ENCODE data around the gene C6orf118. TPM values are rescaled to one million over a fixed set of nuclear protein-coding genes. Genes with fewer than 3 reads are reported as not detected.

The C6orf118 gene
- total and polyA plus RNA-seq, 8 donors = 0.31 to 1.3 TPM; not detected in 6

DNA sequence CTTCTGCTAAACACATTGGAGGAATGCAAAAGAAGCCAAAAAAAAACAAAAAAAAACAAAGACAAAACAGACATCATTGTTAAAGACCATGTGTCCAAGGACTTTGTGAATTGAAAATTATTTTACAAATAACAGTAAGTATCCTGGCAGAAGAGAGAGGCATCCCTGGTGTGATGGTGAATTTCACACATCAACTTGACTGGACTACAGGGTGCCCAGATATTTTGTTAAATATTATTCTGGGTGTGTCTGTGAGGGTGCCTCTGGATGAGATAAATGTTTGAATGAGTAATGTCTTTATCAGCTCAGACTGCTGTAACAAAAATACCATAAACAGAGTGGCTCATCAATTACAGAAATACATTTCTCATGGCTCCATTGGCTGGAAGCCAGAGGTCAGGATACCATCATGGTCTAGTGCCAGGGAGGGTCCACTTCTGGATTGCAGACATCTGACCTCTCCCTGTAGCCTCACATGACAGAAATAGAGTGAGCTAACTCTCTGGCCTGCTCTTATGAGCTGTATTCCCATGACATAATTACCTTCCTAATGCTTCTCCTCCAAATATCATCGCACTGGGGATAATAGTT is 12.2 kb upstream of the C6orf118 start:
- no peaks in the 10 kb centered on the region for H3K27me3 ChIP-seq
- intact Hi-C loops (cut with DNase I; ENCODE audit: low total_unique reads) = no loop called here
- no peaks in the 10 kb centered on the region for H3K4me1 ChIP-seq
- H3K36me3 ChIP-seq = no peaks in the 10 kb centered on the region
- WGBS, 5 donors = 64 to 90% (median 89%) methylated on average over 1 of the region's 1 CpG
- TF ChIP-seq POLR2A (IDR thresholded peaks at IDR 0.05) (no peak), EP300 (IDR thresholded peaks at IDR 0.05) (no peak), POLR2AphosphoS5 (IDR thresholded peaks at IDR 0.05) (no peak)
- TF ChIP-seq, protein P1, sequence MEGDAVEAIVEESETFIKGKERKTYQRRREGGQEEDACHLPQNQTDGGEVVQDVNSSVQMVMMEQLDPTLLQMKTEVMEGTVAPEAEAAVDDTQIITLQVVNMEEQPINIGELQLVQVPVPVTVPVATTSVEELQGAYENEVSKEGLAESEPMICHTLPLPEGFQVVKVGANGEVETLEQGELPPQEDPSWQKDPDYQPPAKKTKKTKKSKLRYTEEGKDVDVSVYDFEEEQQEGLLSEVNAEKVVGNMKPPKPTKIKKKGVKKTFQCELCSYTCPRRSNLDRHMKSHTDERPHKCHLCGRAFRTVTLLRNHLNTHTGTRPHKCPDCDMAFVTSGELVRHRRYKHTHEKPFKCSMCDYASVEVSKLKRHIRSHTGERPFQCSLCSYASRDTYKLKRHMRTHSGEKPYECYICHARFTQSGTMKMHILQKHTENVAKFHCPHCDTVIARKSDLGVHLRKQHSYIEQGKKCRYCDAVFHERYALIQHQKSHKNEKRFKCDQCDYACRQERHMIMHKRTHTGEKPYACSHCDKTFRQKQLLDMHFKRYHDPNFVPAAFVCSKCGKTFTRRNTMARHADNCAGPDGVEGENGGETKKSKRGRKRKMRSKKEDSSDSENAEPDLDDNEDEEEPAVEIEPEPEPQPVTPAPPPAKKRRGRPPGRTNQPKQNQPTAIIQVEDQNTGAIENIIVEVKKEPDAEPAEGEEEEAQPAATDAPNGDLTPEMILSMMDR (IDR thresholded peaks at IDR 0.05) = no peak
- no peak overlapping the region for H3K4me3 ChIP-seq
- H3K27ac ChIP-seq = no peak overlapping the region
- DNase-seq = no peak
- H3K9me3 ChIP-seq = peaks cover 0 to 39% (median 19%) of the 10 kb centered on the region in 4 donors

DNA sequence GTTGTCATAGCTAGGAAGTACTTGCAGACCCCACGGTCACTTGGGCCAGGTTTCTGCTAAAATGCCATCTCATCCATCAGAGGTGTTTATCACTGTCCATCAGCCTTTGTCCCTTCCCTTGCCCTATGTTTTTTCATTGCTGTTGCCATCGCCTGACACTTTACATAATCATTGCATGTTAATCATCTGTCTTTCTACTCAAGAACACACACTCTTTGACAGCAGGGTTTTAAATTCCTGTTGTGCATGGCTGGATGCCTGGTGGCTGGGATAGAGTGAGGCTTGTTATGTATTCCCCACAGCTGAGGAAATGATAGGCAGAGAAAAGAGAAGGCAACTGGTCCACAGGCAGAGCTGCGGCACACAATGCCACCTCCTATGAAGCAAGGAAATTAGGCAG is 11.7 kb upstream of the C6orf118 start:
- no peak for DNase-seq
- Histone ChIP-seq H3K27me3 (no peaks in the 10 kb centered on the region), H3K9me3 (peaks cover 0 to 39% (median 19%) of the 10 kb centered on the region in 4 donors), H3K4me1 (no peaks in the 10 kb centered on the region), H3K36me3 (no peaks in the 10 kb centered on the region), H3K27ac (no peak overlapping the region), H3K4me3 (no peak overlapping the region)
- TF ChIP-seq EP300 (IDR thresholded peaks at IDR 0.05) (no peak), POLR2AphosphoS5 (IDR thresholded peaks at IDR 0.05) (no peak), POLR2A (IDR thresholded peaks at IDR 0.05) (no peak)
- TF ChIP-seq, protein P1 (IDR thresholded peaks at IDR 0.05) = no peak
- WGBS, 5 donors = 54 to 88% (median 73%) methylated on average over 3 of the region's 3 CpGs
- intact Hi-C loops (cut with DNase I; ENCODE audit: low total_unique reads) = no loop called here

DNA sequence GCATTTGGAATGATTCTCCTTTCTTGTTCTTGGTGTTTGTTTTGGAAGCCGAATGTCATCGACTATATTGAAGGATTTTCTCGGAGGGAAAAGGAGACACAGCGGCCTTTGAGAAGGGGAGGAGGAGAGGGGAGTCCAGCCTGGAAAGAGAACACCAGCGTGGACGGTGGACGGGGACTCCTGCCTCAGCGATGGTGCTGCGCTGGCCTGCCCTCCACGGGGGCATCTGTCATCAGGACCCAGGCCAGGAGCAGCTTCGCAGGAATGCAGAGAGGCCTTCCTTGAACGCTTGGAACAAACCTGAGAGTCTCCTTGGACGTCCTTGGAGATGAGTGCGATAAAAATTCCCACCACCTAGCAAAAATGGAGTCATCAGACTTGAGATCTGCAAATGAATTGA is 8.3 kb upstream of the C6orf118 start:
- intact Hi-C loops (cut with DNase I; ENCODE audit: low total_unique reads) = no loop called here
- WGBS, 5 donors = 82 to 91% (median 86%) methylated on average over 14 of the region's 14 CpGs; no CpG with 5 or more reads in 1 of the 5 donors
- Histone ChIP-seq H3K9me3 (peaks cover 0 to 39% (median 19%) of the 10 kb centered on the region in 4 donors), H3K27ac (no peak overlapping the region), H3K4me1 (no peaks in the 10 kb centered on the region), H3K27me3 (no peaks in the 10 kb centered on the region), H3K4me3 (no peak overlapping the region), H3K36me3 (no peaks in the 10 kb centered on the region)
- DNase-seq = no peak
- no peak for TF ChIP-seq POLR2AphosphoS5 (IDR thresholded peaks at IDR 0.05)
- no peak for TF ChIP-seq POLR2A (IDR thresholded peaks at IDR 0.05)
- TF ChIP-seq, protein P1 (IDR thresholded peaks at IDR 0.05) = no peak
- TF ChIP-seq EP300 (IDR thresholded peaks at IDR 0.05) = no peak

DNA sequence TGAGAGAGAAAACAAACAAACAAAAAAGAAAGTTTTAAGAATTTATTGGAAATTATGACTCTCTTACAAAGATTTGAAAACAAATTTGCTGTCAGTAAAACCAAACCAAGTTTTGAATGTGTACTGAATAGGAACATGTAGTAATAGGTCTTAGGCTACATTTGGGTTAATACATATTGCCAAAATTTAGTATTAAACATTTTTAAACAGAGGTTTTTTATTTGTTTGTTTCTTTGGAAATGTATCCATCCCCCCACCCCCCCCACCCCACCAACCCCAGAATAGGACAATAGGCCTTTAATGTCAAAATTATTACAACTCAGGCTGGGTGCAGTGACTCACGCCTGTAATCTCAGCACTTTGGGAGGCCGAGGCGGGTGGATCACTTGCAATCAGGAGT is 2.5 kb downstream of the C6orf118 start:
- intact Hi-C loops (cut with DNase I; ENCODE audit: low total_unique reads) = no loop called here
- peaks cover 0 to 17% (median 8%) of the 10 kb centered on the region in 4 donors for H3K4me1 ChIP-seq
- TF ChIP-seq EP300 (IDR thresholded peaks at IDR 0.05) (no peak), POLR2AphosphoS5 (IDR thresholded peaks at IDR 0.05) (no peak), POLR2A (IDR thresholded peaks at IDR 0.05) (no peak)
- TF ChIP-seq, protein P1 (IDR thresholded peaks at IDR 0.05) = no peak
- H3K27ac ChIP-seq = no peak overlapping the region
- H3K27me3 ChIP-seq = no peaks in the 10 kb centered on the region
- H3K9me3 ChIP-seq = peaks cover 0 to 4% (median 0%) of the 10 kb centered on the region in 4 donors
- H3K36me3 ChIP-seq = no peaks in the 10 kb centered on the region
- no peak overlapping the region for H3K4me3 ChIP-seq
- WGBS, 5 donors = 75 to 84% (median 80%) methylated on average over 3 of the region's 3 CpGs
- no peak for DNase-seq

Measured in stomach (tissue), 9 donors.